T follicular helper cell (primary cell): ENCODE measurements around the gene UMAD1.
A peak's percentile ranks its signal among the peaks of the same experiment; 100 is the strongest.
"Not testable (repeated sequence)": the region's sequence is repeated elsewhere in the genome, so short reads cannot be mapped to it uniquely, and the experiment has no call there.

Source experiments
- DNase-seq: peaks from one replicate; pipeline ENCODE4 v3.0.0-alpha.2; 2020; ENCODE audit warnings: low read depth

Gene UMAD1

GRCh38 chr7:7652798-7653540 is 12.4 kb downstream of the UMAD1 start:
- no peak for DNase-seq

GRCh38 chr7:7653593-7654187 is 13.1 kb downstream of the UMAD1 start:
- DNase-seq = no peak

GRCh38 chr7:7654964-7655715 is 14.6 kb downstream of the UMAD1 start:
- no peak for DNase-seq

GRCh38 chr7:7656459-7656858 is 15.9 kb downstream of the UMAD1 start:
- not testable (repeated sequence) for DNase-seq

GRCh38 chr7:7662527-7662926 is 22.0 kb downstream of the UMAD1 start:
- no peak for DNase-seq

- DNase-seq = no peak
Measured at GRCh38 chr7:7664291-7664690, 23.7 kb downstream of the UMAD1 start.

- DNase-seq = no peak
Measured at GRCh38 chr7:7665031-7665430, 24.5 kb downstream of the UMAD1 start.

GRCh38 chr7:7667187-7667586 is 26.6 kb downstream of the UMAD1 start:
- no peak for DNase-seq

- no peak for DNase-seq
Measured at GRCh38 chr7:7668706-7669105, 28.2 kb downstream of the UMAD1 start.

- no peak for DNase-seq
Measured at GRCh38 chr7:7670490-7670889, 29.9 kb downstream of the UMAD1 start.

GRCh38 chr7:7671361-7671760 is 30.8 kb downstream of the UMAD1 start:
- no peak for DNase-seq

- no peak for DNase-seq
Measured at GRCh38 chr7:7672545-7673239, 32.1 kb downstream of the UMAD1 start.

- DNase-seq = no peak
Measured at GRCh38 chr7:7673240-7673550, 32.6 kb downstream of the UMAD1 start.

- no peak for DNase-seq
Measured at GRCh38 chr7:7675686-7676085, 35.1 kb downstream of the UMAD1 start.

GRCh38 chr7:7679640-7680039 is 39.1 kb downstream of the UMAD1 start:
- not testable (repeated sequence) for DNase-seq

GRCh38 chr7:7681191-7681935 is 40.8 kb downstream of the UMAD1 start:
- DNase-seq = peak; percentile 27

GRCh38 chr7:7681936-7682329 is 41.4 kb downstream of the UMAD1 start:
- DNase-seq = no peak

- no peak for DNase-seq
Measured at GRCh38 chr7:7682861-7683260, 42.3 kb downstream of the UMAD1 start.

GRCh38 chr7:7686811-7687508 is 46.4 kb downstream of the UMAD1 start:
- DNase-seq = no peak

- DNase-seq = no peak
Measured at GRCh38 chr7:7687800-7688199, 47.2 kb downstream of the UMAD1 start.

- DNase-seq = no peak
Measured at GRCh38 chr7:7688310-7688709, 47.8 kb downstream of the UMAD1 start.
